ENCODE data around the gene CTNNA1.

DNA sequence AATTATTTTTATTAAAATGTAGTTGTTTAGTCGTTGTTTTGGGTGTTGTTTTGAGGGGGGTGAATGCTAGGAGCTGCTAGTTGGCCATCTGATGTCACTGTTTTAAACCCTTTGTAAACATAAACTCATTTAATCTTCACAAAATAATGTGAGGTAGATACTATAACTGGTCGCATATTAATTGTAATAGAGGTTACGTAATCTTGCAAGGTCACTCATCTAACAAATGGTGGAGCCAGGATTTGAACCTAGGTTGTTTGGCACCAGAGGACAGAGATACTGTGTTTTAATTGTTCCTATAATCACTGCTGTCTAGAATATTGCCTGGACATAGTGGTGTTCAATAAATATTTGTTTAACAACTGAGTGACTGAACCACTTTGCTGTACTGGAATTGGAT is 67.5 kb downstream of the CTNNA1 start:
- TF ChIP-seq, protein P1, sequence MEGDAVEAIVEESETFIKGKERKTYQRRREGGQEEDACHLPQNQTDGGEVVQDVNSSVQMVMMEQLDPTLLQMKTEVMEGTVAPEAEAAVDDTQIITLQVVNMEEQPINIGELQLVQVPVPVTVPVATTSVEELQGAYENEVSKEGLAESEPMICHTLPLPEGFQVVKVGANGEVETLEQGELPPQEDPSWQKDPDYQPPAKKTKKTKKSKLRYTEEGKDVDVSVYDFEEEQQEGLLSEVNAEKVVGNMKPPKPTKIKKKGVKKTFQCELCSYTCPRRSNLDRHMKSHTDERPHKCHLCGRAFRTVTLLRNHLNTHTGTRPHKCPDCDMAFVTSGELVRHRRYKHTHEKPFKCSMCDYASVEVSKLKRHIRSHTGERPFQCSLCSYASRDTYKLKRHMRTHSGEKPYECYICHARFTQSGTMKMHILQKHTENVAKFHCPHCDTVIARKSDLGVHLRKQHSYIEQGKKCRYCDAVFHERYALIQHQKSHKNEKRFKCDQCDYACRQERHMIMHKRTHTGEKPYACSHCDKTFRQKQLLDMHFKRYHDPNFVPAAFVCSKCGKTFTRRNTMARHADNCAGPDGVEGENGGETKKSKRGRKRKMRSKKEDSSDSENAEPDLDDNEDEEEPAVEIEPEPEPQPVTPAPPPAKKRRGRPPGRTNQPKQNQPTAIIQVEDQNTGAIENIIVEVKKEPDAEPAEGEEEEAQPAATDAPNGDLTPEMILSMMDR (conservative IDR thresholded peaks at IDR 0.05; ENCODE audit: low read length): no peak
- TF ChIP-seq EZH2phosphoT487 (IDR thresholded peaks at IDR 0.05; ENCODE audit: borderline replicate concordance): no peak
